NCI-H2171 (cell line): Measurements from ENCODE around the gene DDN.

Experiments used
- DNase-seq: peaks from one replicate; lab custom pipeline; 2025; lab: John Stamatoyannopoulos, UW

The DDN gene

GRCh38 chr12:49013428-49013827, 14.3 kb upstream of the DDN start:
- DNase-seq: no peak

- DNase-seq: no peak
These were observed 13.6 kb upstream of the DDN start for GRCh38 chr12:49012739-49013138.

- DNase-seq: no peak
These were observed 11.0 kb upstream of the DDN start for GRCh38 chr12:49010092-49010668.

GRCh38 chr12:49008943-49009342, 9.8 kb upstream of the DDN start:
- no peak for DNase-seq

- no peak for DNase-seq
These were observed 1.2 kb upstream of the DDN start for GRCh38 chr12:49000346-49000745.

GRCh38 chr12:48998497-48999353, 450 bp downstream of the DDN start:
- no peak for DNase-seq

GRCh38 chr12:48997719-48998496, 1.3 kb downstream of the DDN start:
- DNase-seq: no peak

GRCh38 chr12:48996794-48997718, 2.1 kb downstream of the DDN start:
- DNase-seq: no peak

GRCh38 chr12:48995086-48995879, 3.9 kb downstream of the DDN start:
- peak; percentile 78 for DNase-seq

- DNase-seq: no peak
These were observed 4.7 kb downstream of the DDN start for GRCh38 chr12:48994224-48995085.

- DNase-seq: no peak
These were observed 5.4 kb downstream of the DDN start for GRCh38 chr12:48993787-48994186.

GRCh38 chr12:48991247-48992050, 7.7 kb downstream of the DDN start:
- no peak for DNase-seq

GRCh38 chr12:48990552-48990951, 8.6 kb downstream of the DDN start:
- no peak for DNase-seq

GRCh38 chr12:48988030-48988649, 11.0 kb downstream of the DDN start:
- DNase-seq: no peak

GRCh38 chr12:48986720-48987291, 12.4 kb downstream of the DDN start:
- no peak for DNase-seq

GRCh38 chr12:48985901-48986300, 13.3 kb downstream of the DDN start:
- DNase-seq: no peak

GRCh38 chr12:48985475-48985897, 13.7 kb downstream of the DDN start:
- no peak for DNase-seq

GRCh38 chr12:48982397-48983080, 16.6 kb downstream of the DDN start:
- no peak for DNase-seq
